Adipocyte (in vitro differentiated cells): ENCODE results near the gene ERRFI1.

ENCODE experiments used
- DNase-seq: peaks from one replicate; pipeline ENCODE4 v3.0.0-alpha.2; 2015; ENCODE audit warnings: low read depth
- H3K27me3 ChIP-seq: replicated peaks from 2 replicates; pipeline ENCODE4 v1.7.0; 2013; ENCODE audit warnings: mild to moderate bottlenecking, low read length, moderate library complexity; ENCODE audit not compliant: control insufficient read depth, insufficient read depth
- H3K36me3 ChIP-seq: 2 replicates; pipeline ENCODE4 v1.7.0; 2013; ENCODE audit warnings: low read length, mild to moderate bottlenecking, moderate library complexity; ENCODE audit not compliant: control insufficient read depth, insufficient read depth, severe bottlenecking
- H3K4me1 ChIP-seq: 2 replicates; pipeline ENCODE4 v1.7.0; 2013; ENCODE audit warnings: mild to moderate bottlenecking, low read length, moderate library complexity; ENCODE audit not compliant: control insufficient read depth, insufficient read depth
- H3K4me3 ChIP-seq: 2 replicates; pipeline ENCODE4 v1.7.0; 2013; ENCODE audit warnings: mild to moderate bottlenecking, low read length, moderate library complexity
- H3K9ac ChIP-seq: 2 replicates; pipeline ENCODE4 v1.7.0; 2013; ENCODE audit warnings: mild to moderate bottlenecking, low read length, moderate library complexity
- H3K9me3 ChIP-seq: 2 replicates; pipeline ENCODE4 v1.7.0; 2013; ENCODE audit warnings: mild to moderate bottlenecking, low read length, moderate library complexity; ENCODE audit not compliant: control insufficient read depth

The ERRFI1 gene

DNA sequence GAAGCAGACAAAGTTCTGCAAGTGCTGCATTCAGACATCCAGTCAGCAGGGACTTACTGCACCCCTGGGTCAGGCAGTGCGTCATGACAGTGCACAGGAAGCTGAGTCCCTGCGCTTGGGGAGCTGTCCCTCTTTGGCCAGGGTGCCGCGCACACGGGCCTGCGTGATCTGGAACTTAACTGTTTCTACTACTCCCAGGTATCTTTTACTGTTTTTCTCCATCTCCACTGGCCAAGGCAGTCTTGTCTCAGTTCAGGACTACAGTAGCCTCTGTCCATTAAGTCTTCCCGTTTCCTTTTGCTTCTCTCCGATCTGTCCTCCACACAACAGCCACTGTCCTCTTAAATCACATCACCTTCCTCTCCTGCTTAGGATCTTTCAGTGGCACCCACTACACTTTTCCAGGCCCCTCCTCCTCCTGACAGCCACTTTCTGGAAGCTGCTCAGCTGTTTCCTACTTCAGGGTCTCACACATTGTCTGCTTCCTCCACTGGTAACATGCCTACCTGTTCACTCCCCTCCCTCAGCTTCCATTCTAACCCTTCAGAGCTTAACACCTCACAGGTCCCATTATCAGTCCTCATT, 15.9 kb downstream of the ERRFI1 start:
- Histone ChIP-seq H3K27me3 (no peaks in the 10 kb centered on the region), H3K9me3 (no peaks in the 10 kb centered on the region), H3K9ac (peak overlapping the region; percentile 57), H3K4me1 (peaks cover 59% of the 10 kb centered on the region), H3K4me3 (no peak overlapping the region), H3K36me3 (peaks cover 60% of the 10 kb centered on the region)
- DNase-seq: no peak

DNA sequence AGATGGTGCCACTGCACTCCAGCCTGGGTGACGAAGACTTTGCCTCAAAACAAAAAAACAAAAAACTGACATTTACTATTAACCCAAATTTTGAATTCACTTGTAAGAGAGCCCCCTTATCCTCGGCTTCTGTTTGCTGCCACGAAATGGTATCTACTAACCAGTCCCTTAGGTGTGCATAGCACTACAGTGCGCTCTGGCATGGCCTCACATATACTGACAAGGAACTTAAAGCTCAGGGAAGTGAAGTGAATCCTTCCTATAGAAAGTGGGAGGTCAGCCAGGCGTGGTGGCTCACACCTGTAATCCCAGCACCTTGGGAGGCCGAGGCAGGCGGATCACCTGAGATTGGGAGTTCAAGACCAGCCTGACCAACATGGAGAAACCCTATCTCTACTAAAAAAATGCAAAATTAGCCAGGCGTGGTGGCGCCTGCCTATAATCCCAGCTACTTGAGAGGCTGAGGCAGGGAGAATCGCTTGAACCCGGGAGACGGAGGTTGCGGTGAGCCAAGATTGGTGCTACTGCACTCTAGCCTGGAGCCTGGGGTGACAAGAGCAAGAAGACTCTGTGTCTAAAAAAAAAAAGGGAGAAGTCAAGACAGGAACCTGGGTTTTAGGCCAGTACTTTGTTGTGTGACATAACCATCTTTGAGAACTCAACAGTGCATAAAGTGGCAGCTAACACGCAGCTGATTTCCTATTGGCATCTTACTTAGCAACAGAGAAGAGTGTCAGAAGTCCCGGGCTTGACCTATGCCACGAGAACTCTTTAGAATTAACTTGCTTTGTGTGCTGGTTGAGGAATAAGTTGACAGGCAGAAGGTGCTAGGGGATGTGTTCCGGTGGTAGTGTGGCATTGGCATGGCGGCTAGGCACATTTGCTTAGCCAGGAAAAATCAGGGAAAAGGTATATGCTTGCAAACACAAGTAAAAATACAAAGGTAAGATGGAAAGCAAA, 16.8 kb downstream of the ERRFI1 start:
- Histone ChIP-seq H3K27me3 (no peaks in the 10 kb centered on the region), H3K9ac (peak overlapping the region; percentile 57), H3K9me3 (no peaks in the 10 kb centered on the region), H3K36me3 (peaks cover 54% of the 10 kb centered on the region), H3K4me1 (peaks cover 56% of the 10 kb centered on the region), H3K4me3 (no peak overlapping the region)
- peak; percentile 5 for DNase-seq

DNA sequence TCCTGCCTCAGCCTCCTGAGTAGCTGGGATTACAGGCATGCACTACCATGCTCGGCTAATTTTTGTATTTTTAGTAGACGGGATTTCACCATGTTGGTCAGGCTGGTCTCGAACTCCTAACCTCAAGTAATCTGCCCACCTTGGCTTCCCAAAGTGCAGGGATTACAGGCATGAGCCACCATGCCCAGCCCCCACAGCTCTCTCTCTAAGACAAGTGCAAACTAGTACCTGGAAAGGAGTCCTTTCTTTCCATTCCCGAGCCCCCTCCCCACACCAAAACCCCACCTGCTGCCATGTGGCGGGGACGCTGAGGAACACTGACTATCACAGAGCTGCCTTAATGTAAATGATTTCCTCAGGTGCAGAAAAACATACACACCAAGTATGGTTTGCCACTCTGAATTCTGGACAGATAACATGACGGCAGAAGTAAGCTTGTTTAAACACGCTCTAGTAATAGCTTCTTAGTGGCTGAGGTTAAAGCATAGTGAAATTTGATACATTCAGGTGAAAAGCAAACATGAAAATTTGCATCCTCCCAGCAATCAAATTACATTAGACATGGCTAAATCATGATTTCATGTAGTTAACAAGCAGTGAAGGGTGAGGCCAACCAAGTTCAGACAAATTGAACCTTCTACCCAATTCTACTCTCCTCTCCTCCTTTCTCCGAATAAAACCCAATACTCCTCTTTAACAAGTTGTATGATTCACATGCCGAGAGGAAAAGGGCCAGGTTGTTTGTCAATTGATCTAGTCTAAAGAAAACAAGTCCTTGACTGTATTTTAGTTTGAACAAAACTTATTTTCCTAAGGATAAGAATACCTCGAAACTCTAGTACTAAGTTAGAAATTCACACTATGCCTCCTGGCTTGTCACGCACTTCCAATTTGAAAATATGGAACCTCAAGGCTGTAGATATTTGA, 19.8 kb downstream of the ERRFI1 start:
- Histone ChIP-seq H3K36me3 (peaks cover 24% of the 10 kb centered on the region), H3K9ac (peak overlapping the region; percentile 82), H3K27me3 (no peaks in the 10 kb centered on the region), H3K4me1 (peaks cover 63% of the 10 kb centered on the region), H3K4me3 (no peak overlapping the region), H3K9me3 (no peaks in the 10 kb centered on the region)
- peak; percentile 29 for DNase-seq

DNA sequence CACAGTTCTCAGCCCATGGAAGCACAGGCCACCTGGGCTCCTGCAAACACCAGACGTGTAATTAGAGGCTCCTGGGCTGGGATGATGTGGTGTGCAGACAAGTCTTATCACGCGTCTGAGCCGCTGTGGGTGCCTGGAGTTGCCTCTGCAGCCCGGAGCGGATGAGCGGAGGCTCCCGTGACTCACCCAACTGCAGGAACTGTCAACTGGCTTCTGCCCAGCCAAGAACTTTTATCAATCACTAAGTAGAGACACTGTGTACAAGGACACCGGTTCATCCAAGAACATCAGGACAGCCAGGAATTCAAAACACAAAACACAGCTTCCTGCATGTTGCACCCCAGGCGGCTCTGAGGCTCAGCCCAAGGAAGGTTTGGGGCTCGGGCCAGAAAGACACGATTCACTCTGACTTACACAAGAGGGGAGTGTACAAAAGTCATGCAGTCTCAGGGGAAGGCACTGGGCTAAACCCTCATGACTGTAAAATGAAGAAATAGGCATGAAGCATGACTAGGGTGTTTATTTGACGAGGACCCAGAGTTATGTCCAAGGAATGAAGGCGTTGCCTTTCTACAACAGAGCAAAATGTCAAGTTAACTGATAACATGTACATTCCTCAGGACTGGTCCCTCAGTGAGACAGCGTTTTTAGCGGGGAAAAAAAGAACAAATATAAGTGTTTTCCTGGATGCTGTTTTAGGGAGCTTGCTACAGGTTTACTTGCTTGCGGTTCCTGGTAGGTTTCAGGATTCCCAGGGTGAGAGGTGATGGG, 21.1 kb downstream of the ERRFI1 start:
- peaks cover 11% of the 10 kb centered on the region for H3K36me3 ChIP-seq
- no peaks in the 10 kb centered on the region for H3K9me3 ChIP-seq
- H3K4me3 ChIP-seq: peak overlapping the region; percentile 57
- H3K9ac ChIP-seq: peak overlapping the region; percentile 88
- H3K4me1 ChIP-seq: peaks cover 54% of the 10 kb centered on the region
- DNase-seq: peak; percentile 97
- no peaks in the 10 kb centered on the region for H3K27me3 ChIP-seq

DNA sequence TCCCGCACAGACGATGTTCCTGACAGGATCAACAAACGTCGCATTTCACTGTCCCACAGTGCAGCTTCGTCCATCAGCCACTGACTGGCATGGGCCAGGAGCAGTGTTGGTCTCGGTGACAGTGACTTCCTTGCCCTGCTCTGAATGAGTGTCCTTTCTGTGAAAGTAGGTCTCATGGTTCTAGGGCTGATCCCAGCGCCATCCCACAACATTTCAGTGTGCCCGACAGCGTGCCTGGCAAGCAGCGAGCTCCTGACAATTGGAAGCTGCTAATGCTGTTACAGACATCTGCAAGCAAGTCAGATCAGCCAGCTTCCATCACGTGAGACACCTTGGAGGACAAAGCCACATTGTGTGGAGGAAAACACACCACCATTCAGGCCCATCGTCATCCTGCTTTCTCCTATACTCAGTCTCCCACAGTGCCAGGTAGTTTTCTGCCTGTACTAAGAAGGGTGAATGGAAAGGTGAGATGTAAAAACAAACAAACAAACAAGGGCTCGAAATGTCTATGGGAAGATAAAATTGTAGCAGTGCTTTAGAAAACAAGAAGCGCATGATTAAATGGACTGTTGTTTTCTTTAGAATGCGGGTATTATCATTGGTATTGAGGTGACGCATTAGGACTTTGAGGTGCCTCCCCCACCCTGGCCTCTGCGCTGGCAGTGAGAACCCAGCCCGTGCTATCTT, 21.9 kb downstream of the ERRFI1 start:
- DNase-seq: peak; percentile 21
- H3K4me3 ChIP-seq: peak overlapping the region; percentile 57
- H3K27me3 ChIP-seq: no peaks in the 10 kb centered on the region
- peak overlapping the region; percentile 88 for H3K9ac ChIP-seq
- peaks cover 51% of the 10 kb centered on the region for H3K4me1 ChIP-seq
- peaks cover 4% of the 10 kb centered on the region for H3K36me3 ChIP-seq
- no peaks in the 10 kb centered on the region for H3K9me3 ChIP-seq

DNA sequence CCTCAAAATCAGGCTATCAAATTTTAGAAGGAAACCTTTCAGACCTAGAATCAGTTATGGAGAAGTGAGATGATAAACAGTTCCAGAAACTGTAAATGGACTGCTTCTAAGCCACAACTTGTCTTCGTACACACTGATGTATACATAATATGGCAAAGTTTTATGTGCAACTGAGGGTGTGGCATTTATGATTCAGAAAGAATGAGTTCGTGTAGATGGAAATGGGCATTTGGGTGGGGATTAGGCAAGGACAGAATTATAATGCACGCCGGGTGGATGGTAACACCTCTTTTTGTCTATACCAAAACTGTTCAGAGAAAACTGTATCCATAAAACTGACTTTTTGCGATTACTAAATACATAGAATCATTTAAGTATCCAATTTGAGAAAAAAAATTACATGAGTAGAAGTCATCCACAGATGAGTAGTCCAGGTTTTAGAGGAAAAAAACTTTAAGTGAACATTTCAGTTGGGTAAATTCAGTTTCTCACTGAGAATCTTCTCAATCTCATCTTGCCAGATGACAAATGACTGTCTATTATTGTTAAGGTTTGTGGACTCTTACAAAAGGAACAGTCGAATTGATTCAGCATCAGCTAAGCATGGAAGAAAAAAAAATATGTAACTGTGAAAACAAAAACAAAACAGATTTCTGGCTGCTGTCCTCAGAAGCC, 22.5 kb downstream of the ERRFI1 start:
- no peaks in the 10 kb centered on the region for H3K27me3 ChIP-seq
- no peaks in the 10 kb centered on the region for H3K36me3 ChIP-seq
- peak overlapping the region; percentile 88 for H3K9ac ChIP-seq
- H3K9me3 ChIP-seq: no peaks in the 10 kb centered on the region
- H3K4me3 ChIP-seq: no peak overlapping the region
- peaks cover 51% of the 10 kb centered on the region for H3K4me1 ChIP-seq
- DNase-seq: peak; percentile 18

DNA sequence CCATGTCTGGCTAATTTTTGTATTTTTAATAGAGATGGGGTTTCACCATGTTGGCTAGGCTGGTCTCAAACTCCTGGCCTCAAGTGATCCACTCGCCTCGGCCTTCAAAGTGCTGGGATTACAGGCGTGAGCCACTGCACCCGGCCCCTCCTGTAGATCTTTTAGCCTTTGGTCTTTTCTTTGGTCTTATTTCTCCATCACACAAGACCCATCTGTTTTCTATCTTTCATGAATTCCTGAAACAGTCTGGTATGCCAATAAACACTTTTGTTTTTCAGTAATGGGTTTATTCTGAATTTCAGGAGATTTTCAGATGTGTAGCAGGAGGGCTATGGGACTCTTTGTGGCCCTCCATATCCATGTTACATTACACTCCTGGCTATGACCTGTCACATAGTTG, 23.2 kb downstream of the ERRFI1 start:
- no peaks in the 10 kb centered on the region for H3K27me3 ChIP-seq
- peak overlapping the region; percentile 88 for H3K9ac ChIP-seq
- H3K4me1 ChIP-seq: peaks cover 47% of the 10 kb centered on the region
- no peaks in the 10 kb centered on the region for H3K36me3 ChIP-seq
- no peaks in the 10 kb centered on the region for H3K9me3 ChIP-seq
- DNase-seq: peak; percentile 28
- H3K4me3 ChIP-seq: no peak overlapping the region

DNA sequence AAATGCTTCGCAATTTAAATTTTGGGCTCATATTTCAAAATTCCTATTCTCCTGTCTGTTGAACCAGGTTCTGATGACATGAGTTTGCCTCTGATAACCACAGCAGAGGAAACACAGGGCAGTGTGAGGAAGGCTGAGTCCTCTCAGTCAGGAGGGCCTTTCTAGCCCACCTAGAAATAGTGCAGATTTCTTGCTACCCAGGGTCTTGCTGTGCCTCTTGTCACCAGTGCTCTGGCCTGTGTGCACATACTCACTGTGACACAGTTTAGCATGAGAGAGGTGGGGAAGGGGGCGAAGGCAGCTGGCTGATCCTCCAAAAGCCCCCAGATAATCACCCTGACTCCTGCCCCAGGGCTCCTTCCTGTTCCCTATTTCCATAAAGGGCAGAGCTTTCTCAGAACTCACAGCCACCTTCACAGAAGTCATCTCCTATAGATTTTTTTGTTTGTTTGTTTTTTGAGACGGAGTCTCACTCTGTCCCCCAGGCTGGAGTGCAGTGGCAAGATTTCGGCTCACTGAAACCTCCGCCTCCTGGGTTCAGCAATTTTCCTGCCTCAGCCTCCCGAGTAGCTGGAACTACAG, 23.7 kb downstream of the ERRFI1 start:
- no peaks in the 10 kb centered on the region for H3K27me3 ChIP-seq
- DNase-seq: peak; percentile 7
- H3K9ac ChIP-seq: peak overlapping the region; percentile 35
- H3K36me3 ChIP-seq: no peaks in the 10 kb centered on the region
- no peak overlapping the region for H3K4me3 ChIP-seq
- H3K4me1 ChIP-seq: peaks cover 44% of the 10 kb centered on the region
- no peaks in the 10 kb centered on the region for H3K9me3 ChIP-seq

DNA sequence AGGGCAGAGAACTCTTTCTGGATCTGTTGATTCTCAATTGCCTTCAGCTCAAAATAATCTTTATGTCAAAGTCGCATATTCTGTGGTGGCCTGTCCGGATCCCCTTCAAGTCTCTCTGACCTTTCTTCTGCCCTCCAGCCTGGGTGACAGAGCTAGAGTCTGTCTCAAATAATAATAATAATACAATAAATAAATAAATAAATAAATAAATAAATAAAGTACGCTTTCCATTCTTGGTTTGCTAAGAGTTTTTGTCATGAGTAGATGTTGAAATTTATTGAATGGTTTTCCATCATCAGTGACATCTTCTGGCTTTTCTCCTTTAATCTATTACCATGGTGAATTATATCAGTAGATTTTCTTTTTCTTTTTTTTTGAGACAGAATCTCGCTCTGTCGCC, 30.7 kb downstream of the ERRFI1 start:
- peaks cover 8% of the 10 kb centered on the region for H3K4me1 ChIP-seq
- no peaks in the 10 kb centered on the region for H3K27me3 ChIP-seq

More for the DNA sequence above, 30.7 kb downstream of the ERRFI1 start:
- DNase-seq: no peak
- H3K9me3 ChIP-seq: no peaks in the 10 kb centered on the region
- no peak overlapping the region for H3K4me3 ChIP-seq
- H3K36me3 ChIP-seq: no peaks in the 10 kb centered on the region
- H3K9ac ChIP-seq: no peak overlapping the region
